Activated naive CD8-positive, alpha-beta T cell treated with anti-CD3 and anti-CD28 coated beads, Interleukin-2, amount 50 U/mL, for 24 hours (primary cell): Measurements from ENCODE around the gene XCL1.

Source experiments
- ATAC-seq: fragments of 150-1000 bp; cut with Tn5 transposase; one replicate; pipeline ENCODE4 v1.10.0; 2021
- DNase-seq: peaks from one replicate; pipeline ENCODE4 v3.0.0; 2021
- H3K27ac Mint-ChIP-seq: one replicate; pipeline ENCODE4 v1.8.0; 2021; ENCODE audit warnings: mild to moderate bottlenecking, mixed read lengths
- H3K27me3 Mint-ChIP-seq: one replicate; pipeline ENCODE4 v1.8.0; 2021; ENCODE audit warnings: mixed read lengths
- H3K36me3 Mint-ChIP-seq: one replicate; pipeline ENCODE4 v1.8.0; 2021; ENCODE audit warnings: low read depth, mixed read lengths
- H3K4me1 Mint-ChIP-seq: one replicate; pipeline ENCODE4 v1.8.0; 2021; ENCODE audit warnings: mixed read lengths
- H3K4me3 Mint-ChIP-seq: one replicate; pipeline ENCODE4 v1.8.0; 2021; ENCODE audit warnings: mild to moderate bottlenecking, moderate library complexity, mixed read lengths
- H3K9me3 Mint-ChIP-seq: one replicate; pipeline ENCODE4 v1.8.0; 2021; ENCODE audit warnings: mixed read lengths

Gene XCL1

GRCh38 chr1:168606096-168606495 is 29.7 kb downstream of the XCL1 start:
- Mint-ChIP-seq H3K36me3 (no peaks in the 10 kb centered on the region), H3K4me3 (no peak overlapping the region), H3K4me1 (no peaks in the 10 kb centered on the region), H3K9me3 (no peaks in the 10 kb centered on the region), H3K27ac (no peak overlapping the region), H3K27me3 (peaks cover 4% of the 10 kb centered on the region)
- DNase-seq: no peak
- no peak for ATAC-seq

DNA sequence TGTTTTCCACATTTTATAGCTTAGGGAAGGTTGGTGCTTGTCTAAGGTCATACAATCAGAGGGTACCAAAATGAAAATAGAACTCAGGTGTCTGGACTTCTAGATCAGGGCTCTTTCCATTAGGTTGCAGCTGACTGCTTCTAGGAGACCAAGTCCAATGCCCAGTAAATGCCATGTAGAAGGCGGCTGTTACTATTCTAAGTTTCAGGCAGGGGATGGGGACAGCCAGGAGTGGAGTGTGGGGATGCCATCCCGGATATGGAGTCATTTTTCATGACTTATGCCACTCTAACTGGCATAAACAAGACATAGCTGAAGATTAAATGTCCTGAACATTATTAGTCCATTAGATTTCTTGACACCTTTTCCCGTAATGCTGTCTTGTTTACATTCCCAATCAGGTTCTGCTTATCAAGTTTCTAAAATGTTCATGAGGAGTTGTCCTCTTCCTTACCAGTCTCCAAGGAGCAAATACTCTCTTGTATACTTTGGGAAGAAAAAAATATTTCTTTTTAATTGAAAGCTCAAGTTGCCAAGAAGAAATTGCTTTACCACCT is 31.5 kb downstream of the XCL1 start:
- ATAC-seq: no peak
- no peaks in the 10 kb centered on the region for H3K9me3 Mint-ChIP-seq
- no peak for DNase-seq
- H3K4me3 Mint-ChIP-seq: no peak overlapping the region
- no peak overlapping the region for H3K27ac Mint-ChIP-seq
- peaks cover 4% of the 10 kb centered on the region for H3K27me3 Mint-ChIP-seq
- no peaks in the 10 kb centered on the region for H3K4me1 Mint-ChIP-seq
- H3K36me3 Mint-ChIP-seq: no peaks in the 10 kb centered on the region

- DNase-seq (no peak), ATAC-seq (no peak)
- H3K27me3 Mint-ChIP-seq: peaks cover 6% of the 10 kb centered on the region
- no peak overlapping the region for H3K4me3 Mint-ChIP-seq
- H3K27ac Mint-ChIP-seq: no peak overlapping the region
- no peaks in the 10 kb centered on the region for H3K36me3 Mint-ChIP-seq
- no peaks in the 10 kb centered on the region for H3K9me3 Mint-ChIP-seq
- no peaks in the 10 kb centered on the region for H3K4me1 Mint-ChIP-seq
Observed at GRCh38 chr1:168608796-168609715, 32.7 kb downstream of the XCL1 start.

DNA sequence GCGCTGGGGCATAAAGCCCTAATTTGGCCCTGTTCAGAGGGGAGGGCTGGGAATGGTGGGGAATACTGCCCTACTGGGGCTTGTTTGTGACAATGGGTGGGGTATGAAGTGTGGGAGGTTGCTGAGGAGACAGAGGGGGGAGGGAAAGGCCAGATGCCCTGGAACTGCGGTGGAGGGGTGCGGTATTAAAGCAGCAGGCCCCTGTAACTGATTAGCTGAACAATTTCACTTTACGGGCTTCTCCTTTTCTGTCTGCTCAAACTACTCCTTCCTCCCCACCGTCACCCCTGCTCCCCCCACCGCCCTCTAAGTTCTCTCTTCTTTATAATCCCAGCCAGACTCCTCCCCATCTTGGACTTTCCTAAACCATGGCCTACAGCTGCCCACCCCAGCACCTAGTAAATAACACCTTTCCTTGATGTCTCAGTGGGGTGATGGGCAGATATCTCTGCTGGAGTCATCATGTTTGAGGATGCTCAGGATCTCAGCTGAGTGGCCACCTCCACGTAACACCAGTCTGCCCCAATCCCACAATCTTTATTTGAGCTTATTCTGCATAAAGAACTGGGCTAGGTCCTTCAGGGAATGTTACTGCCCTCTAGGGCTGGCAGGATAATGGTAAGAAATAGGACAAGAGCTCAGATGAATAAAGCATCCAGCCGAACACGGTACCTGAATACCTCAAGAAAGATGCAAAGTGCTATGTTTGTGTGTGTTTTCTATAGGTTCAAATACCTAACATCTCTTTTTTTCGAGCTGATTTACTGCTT is 33.5 kb downstream of the XCL1 start:
- peaks cover 6% of the 10 kb centered on the region for H3K27me3 Mint-ChIP-seq
- H3K36me3 Mint-ChIP-seq: no peaks in the 10 kb centered on the region
- H3K4me3 Mint-ChIP-seq: no peak overlapping the region
- ATAC-seq (no peak), DNase-seq (no peak)
- no peak overlapping the region for H3K27ac Mint-ChIP-seq
- H3K4me1 Mint-ChIP-seq: no peaks in the 10 kb centered on the region
- H3K9me3 Mint-ChIP-seq: no peaks in the 10 kb centered on the region

DNA sequence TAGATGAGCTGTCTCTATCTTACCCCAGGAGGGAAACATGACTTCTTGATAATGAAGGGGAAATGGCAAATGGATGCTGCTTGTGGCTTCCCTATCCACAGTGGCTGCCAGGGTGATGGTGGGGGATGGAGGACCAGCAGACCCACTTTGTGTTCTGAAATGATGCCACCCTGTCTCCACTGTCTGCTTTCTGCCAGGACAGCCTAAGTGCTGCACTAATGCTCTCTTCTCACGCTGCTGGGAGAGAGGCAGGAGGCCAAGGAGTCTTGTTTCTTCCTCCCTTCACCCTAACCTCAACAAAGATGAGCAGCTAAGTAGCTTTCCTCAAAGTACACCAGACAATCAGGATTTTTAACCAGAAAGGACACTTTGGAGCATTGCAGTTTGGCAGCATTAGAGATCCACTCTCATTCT is 36.6 kb downstream of the XCL1 start:
- H3K9me3 Mint-ChIP-seq: no peaks in the 10 kb centered on the region
- no peak overlapping the region for H3K4me3 Mint-ChIP-seq
- DNase-seq (no peak), ATAC-seq (no peak)
- no peaks in the 10 kb centered on the region for H3K36me3 Mint-ChIP-seq
- H3K27ac Mint-ChIP-seq: no peak overlapping the region
- H3K4me1 Mint-ChIP-seq: no peaks in the 10 kb centered on the region
- peaks cover 6% of the 10 kb centered on the region for H3K27me3 Mint-ChIP-seq

GRCh38 chr1:168613691-168614231 is 37.4 kb downstream of the XCL1 start:
- H3K4me1 Mint-ChIP-seq: no peaks in the 10 kb centered on the region
- DNase-seq: no peak
- no peaks in the 10 kb centered on the region for H3K36me3 Mint-ChIP-seq
- no peak overlapping the region for H3K4me3 Mint-ChIP-seq
- peaks cover 6% of the 10 kb centered on the region for H3K27me3 Mint-ChIP-seq
- H3K27ac Mint-ChIP-seq: no peak overlapping the region
- no peaks in the 10 kb centered on the region for H3K9me3 Mint-ChIP-seq
- no peak for ATAC-seq

DNA sequence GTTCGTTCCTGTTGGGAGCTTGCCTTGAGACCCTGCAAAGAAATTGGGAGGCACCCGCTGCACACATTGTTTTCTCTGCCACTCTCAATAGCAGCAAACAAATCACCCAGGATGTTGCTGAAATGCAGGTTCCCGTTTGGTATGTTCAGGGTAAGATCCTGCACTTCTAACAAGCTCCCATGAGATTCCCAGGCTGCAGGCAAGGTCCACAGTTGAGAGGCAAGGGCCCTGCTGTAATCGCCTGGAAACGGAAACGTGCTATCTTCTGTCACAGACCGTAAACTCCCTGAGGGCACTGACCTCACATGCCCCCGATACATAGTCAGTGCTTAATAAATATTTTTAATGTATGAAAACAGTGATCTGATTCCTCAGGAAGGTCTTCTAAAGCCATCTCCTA is 37.8 kb downstream of the XCL1 start:
- Mint-ChIP-seq H3K4me3 (no peak overlapping the region), H3K27me3 (peaks cover 3% of the 10 kb centered on the region), H3K4me1 (no peaks in the 10 kb centered on the region), H3K36me3 (no peaks in the 10 kb centered on the region), H3K9me3 (no peaks in the 10 kb centered on the region), H3K27ac (no peak overlapping the region)
- ATAC-seq (no peak), DNase-seq (no peak)

DNA sequence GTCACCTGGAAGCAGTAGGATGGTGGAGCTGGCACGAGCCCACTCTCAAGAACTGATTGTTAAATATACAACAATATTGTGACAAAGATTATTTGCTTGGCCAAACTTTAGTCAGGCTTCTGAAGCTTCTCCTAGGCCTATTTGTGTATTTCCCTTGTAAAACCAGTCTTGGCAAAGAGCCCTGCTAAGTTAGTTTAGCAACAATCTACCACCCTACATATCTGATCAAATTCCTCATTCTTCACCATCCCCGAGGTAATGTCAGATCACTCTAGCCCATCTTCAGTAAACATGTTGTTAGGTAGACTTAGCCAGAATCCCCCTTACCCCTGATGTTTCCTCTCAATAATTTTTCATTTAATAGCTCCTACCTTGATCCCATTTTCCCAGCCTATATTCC is 39.6 kb downstream of the XCL1 start:
- Mint-ChIP-seq H3K4me1 (no peaks in the 10 kb centered on the region), H3K27me3 (peaks cover 2% of the 10 kb centered on the region), H3K36me3 (no peaks in the 10 kb centered on the region), H3K27ac (no peak overlapping the region), H3K4me3 (no peak overlapping the region), H3K9me3 (no peaks in the 10 kb centered on the region)
- ATAC-seq (no peak), DNase-seq (no peak)

DNA sequence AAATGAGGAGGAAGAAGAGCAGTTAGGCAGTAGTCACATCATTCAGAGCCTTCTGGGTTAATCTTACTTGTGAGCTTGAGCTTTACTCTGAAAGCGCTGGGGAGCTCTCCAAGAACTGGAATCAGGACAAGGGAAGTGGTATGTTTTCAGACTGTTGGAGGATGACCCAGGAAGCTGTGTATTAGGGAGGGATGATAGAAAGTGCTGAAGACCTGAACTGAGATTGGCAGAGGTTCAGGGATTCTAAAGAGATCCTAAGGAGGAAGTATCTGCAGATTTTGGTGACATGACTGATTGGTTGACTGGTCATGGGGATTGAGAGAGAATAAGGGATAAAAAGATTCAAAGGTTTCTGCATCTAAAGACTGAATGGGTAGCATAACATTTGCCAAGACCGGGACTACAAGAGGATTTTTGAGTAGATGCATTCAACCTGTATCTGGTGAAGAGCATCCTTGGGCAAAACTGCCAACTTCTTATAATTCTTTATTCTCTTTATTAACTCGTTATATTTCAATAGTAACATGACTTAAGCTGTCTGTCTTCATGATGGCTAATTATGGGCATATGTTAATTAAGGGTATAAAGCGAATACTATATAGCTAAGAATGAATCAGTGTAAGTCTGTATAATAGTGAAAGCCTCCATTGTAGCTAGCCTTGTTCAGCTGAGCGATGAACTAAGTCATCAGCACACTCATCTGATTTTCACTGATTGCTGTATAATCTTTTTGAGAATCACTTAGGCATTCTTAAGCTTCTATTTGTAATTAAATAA is 41.8 kb downstream of the XCL1 start:
- H3K4me1 Mint-ChIP-seq: no peaks in the 10 kb centered on the region
- peaks cover 2% of the 10 kb centered on the region for H3K27me3 Mint-ChIP-seq
- DNase-seq (no peak), ATAC-seq (no peak)
- no peak overlapping the region for H3K27ac Mint-ChIP-seq
- H3K9me3 Mint-ChIP-seq: no peaks in the 10 kb centered on the region
- no peak overlapping the region for H3K4me3 Mint-ChIP-seq
- H3K36me3 Mint-ChIP-seq: no peaks in the 10 kb centered on the region

- Mint-ChIP-seq H3K4me3 (no peak overlapping the region), H3K4me1 (no peaks in the 10 kb centered on the region), H3K27me3 (no peaks in the 10 kb centered on the region), H3K27ac (no peak overlapping the region), H3K9me3 (no peaks in the 10 kb centered on the region), H3K36me3 (no peaks in the 10 kb centered on the region)
- DNase-seq: no peak
- no peak for ATAC-seq
Observed at GRCh38 chr1:168618886-168619285, 42.5 kb downstream of the XCL1 start.

GRCh38 chr1:168621356-168621755 is 45.0 kb downstream of the XCL1 start:
- Mint-ChIP-seq H3K27me3 (no peaks in the 10 kb centered on the region), H3K36me3 (no peaks in the 10 kb centered on the region), H3K9me3 (no peaks in the 10 kb centered on the region), H3K27ac (no peak overlapping the region), H3K4me1 (no peaks in the 10 kb centered on the region), H3K4me3 (no peak overlapping the region)
- no peak for DNase-seq
- ATAC-seq: no peak

- no peaks in the 10 kb centered on the region for H3K9me3 Mint-ChIP-seq
- no peak overlapping the region for H3K4me3 Mint-ChIP-seq
- ATAC-seq: no peak
- H3K4me1 Mint-ChIP-seq: no peaks in the 10 kb centered on the region
- H3K27ac Mint-ChIP-seq: no peak overlapping the region
- H3K36me3 Mint-ChIP-seq: no peaks in the 10 kb centered on the region
- no peak for DNase-seq
- peaks cover 2% of the 10 kb centered on the region for H3K27me3 Mint-ChIP-seq
Observed at GRCh38 chr1:168623003-168623828, 46.8 kb downstream of the XCL1 start.

DNA sequence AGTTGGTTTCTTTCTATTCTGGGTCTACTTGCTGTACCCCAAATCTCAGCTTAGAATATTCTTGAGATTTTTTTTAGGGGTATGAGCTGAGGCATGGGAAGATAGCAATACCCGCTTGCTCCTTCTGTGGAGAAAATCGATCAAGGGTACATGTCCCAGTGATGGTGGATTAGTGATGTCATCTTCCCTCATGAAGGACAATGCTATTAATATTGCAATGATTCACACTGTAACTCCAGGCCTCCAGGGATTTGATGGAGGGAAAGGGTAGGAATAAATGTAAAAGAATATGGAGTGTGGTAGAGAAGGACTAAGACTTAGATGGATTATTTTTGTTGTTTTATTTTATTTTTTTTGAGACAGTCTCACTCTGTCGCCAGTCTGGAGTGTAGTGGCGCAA is 47.4 kb downstream of the XCL1 start:
- no peak for DNase-seq
- H3K4me3 Mint-ChIP-seq: no peak overlapping the region
- H3K27ac Mint-ChIP-seq: no peak overlapping the region
- no peaks in the 10 kb centered on the region for H3K9me3 Mint-ChIP-seq
- no peak for ATAC-seq
- H3K36me3 Mint-ChIP-seq: no peaks in the 10 kb centered on the region
- H3K27me3 Mint-ChIP-seq: peaks cover 2% of the 10 kb centered on the region
- peaks cover 5% of the 10 kb centered on the region for H3K4me1 Mint-ChIP-seq
